ENCODE results near the gene OLFML2B. TPM values are rescaled to one million over a fixed set of nuclear protein-coding genes. Genes with fewer than 3 reads are reported as not detected.

OLFML2B gene
- total RNA-seq (2012; rRNA removed) (0.36 and 0.56 TPM in 2 replicates), polyA plus RNA-seq (2012; rRNA removed) (0.74 and 0.80 TPM in 2 replicates), Bru-seq, nascent RNA (percentile 28 among the genes with signal in this experiment), BruChase-seq, experiment 1, labeled RNA remaining after a 6-hour chase (percentile 35 among the genes with signal in this experiment), BruChase-seq, experiment 2, labeled RNA remaining after a 2-hour chase (percentile 26 among the genes with signal in this experiment)
- polyA plus RNA-seq (2012; cell fraction: cytosol; rRNA removed): 0.48 and 1.0 TPM in 2 replicates
- 0.44 and 0.78 TPM in 2 replicates for polyA plus RNA-seq (2012; cell fraction: nucleus; rRNA removed; ENCODE audit: low replicate concordance)
- long read RNA-seq, partial matches to known transcripts: 0 of 4 reads
- long read RNA-seq, other reads (novel, unspliced or antisense): 2 of 4 reads

- Histone ChIP-seq H4K91ac (ENCODE audit: insufficient read depth, low read depth, low read length) (peak within 1 kb of the TSS; percentile 10; the same call in 1 of the 2 replicates), H3K23ac (ENCODE audit: low read depth, low read length) (peak within 1 kb of the TSS; percentile 84; the same call in 1 of the 2 replicates), H3K27me3 (ENCODE audit: control insufficient read depth, insufficient read depth, low read length) (peaks cover 6% of the 10 kb centered on the region), H4K5ac (ENCODE audit: low read depth, low read length) (no peak within 1 kb of the TSS), H3K79me1 (ENCODE audit: low read depth in 1 of 2, low read length in 2 of 2) (no peaks in the 10 kb centered on the region), H3K36me3 (ENCODE audit: control insufficient read depth, insufficient read depth, low read length) (no peaks in the 10 kb centered on the region), H2BK120ac (ENCODE audit: low read depth, low read length) (no peak within 1 kb of the TSS), H3K27ac (ENCODE audit: insufficient read depth, low read length) (no peak within 1 kb of the TSS; the same call in 1 of the 2 replicates), H2AK5ac (ENCODE audit: low read depth, low read length) (no peak within 1 kb of the TSS), H2AK9ac (replicated peaks; ENCODE audit: low read depth, low read length, poor library complexity) (peak within 1 kb of the TSS; percentile 29), H3K9ac (ENCODE audit: low read depth, low read length) (peak within 1 kb of the TSS; percentile 56), H2BK5ac (ENCODE audit: low read depth, low read length, poor library complexity, severe bottlenecking) (no peak within 1 kb of the TSS), H3K9me3 (ENCODE audit: control insufficient read depth, insufficient read depth, low read length) (0 out of 2 replicates have a peak, but pooled peaks cover 2% of the 10 kb centered on the region), H3K4me1 (ENCODE audit: control insufficient read depth, insufficient read depth, low read length) (peaks cover 5% of the 10 kb centered on the region; the same call in 1 of the 2 replicates), H2AFZ (replicated peaks; ENCODE audit: low read length, poor library complexity) (peak within 1 kb of the TSS; percentile 95), H4K8ac (ENCODE audit: low read depth in 2 of 2, low read length in 2 of 2) (no peak within 1 kb of the TSS), H3K56ac (ENCODE audit: extremely low read depth, insufficient read depth, low read length) (no peak within 1 kb of the TSS), H4K20me1 (ENCODE audit: insufficient read depth, low read length) (no peaks in the 10 kb centered on the region), H3K18ac (ENCODE audit: low read depth, low read length) (no peak within 1 kb of the TSS; the same call in 1 of the 2 replicates), H3K14ac (replicated peaks; ENCODE audit: low read depth, low read length) (no peak within 1 kb of the TSS), H3K4ac (ENCODE audit: low read depth, low read length) (peak within 1 kb of the TSS; percentile 24; the same call in 1 of the 2 replicates), H2BK20ac (ENCODE audit: low read depth, low read length) (no peak within 1 kb of the TSS), H2BK15ac (ENCODE audit: low read depth, low read length) (no peak within 1 kb of the TSS), H3K4me3 (ENCODE audit: insufficient read depth, low read depth, low read length) (peak within 1 kb of the TSS; percentile 68), H3K9me1 (ENCODE audit: insufficient read depth, low read length) (no peaks in the 10 kb centered on the region), H3K4me2 (ENCODE audit: low read depth, low read length) (peak within 1 kb of the TSS; percentile 96)
- ChIA-PET CTCF (interaction anchor here (0.5 to 2.4 kb wide), 8 partner anchors 11 to 232 kb away, joined by 3 to 16 read pairs (median 4); no protein-coding TSS in a partner anchor), POLR2A (ENCODE audit: unreplicated experiment) (interaction anchor here (0.6 kb wide), 2 partner anchors 10 to 24 kb away, joined by 4 read pairs; no protein-coding TSS in a partner anchor)
- DNase-seq: peak; percentile 76
- BruUV-seq (replicated peaks): no TSS peak
- ATAC-seq (ENCODE audit: low read depth): peak; percentile 93
- intact Hi-C loops (cut with micrococcal nuclease) (loop anchor here (1.0 to 5.0 kb wide), 3 partner anchors 160 to 232 kb away; no protein-coding TSS in a partner anchor), in situ Hi-C loops (cut with MboI; ENCODE audit: low sequenced_read_pairs) (no loop called here), dilution Hi-C loops (cut with HindIII; ENCODE audit: low sequenced_read_pairs, unreplicated experiment) (no loop called here)
- 1% methylated on average over 47 of the region's 85 CpGs; no CpG with 5 or more reads in 1 of the 2 experiments for WGBS, 2 experiments (ENCODE audit: extremely low coverage in 2 of 2, insufficient read length in 1 of 2)
- TF ChIP-seq RAD21 (IDR thresholded peaks at IDR 0.05; ENCODE audit: low read length): peak; percentile 66
- TF ChIP-seq CEBPB (IDR thresholded peaks at IDR 0.05; ENCODE audit: low read depth, low read length): peak; percentile 50
- peak; percentile 52 for TF ChIP-seq CTCF (conservative IDR thresholded peaks at IDR 0.05; ENCODE audit: low read depth, low read length)
- TF ChIP-seq FOS (IDR thresholded peaks at IDR 0.05; ENCODE audit: low read depth, low read length): no peak
- TF ChIP-seq MXI1 (IDR thresholded peaks at IDR 0.05; ENCODE audit: borderline replicate concordance, low read depth, low read length): 0 out of 2 replicates have a peak, but pooled peaks have one; percentile 34
- no peak for TF ChIP-seq USF2 (IDR thresholded peaks at IDR 0.05; ENCODE audit: low read depth, low read length)
- TF ChIP-seq MAZ (IDR thresholded peaks at IDR 0.05; ENCODE audit: borderline replicate concordance, low read depth, low read length): peak; percentile 21; the same call in 1 of the 2 replicates
- no peak for TF ChIP-seq RFX5 (IDR thresholded peaks at IDR 0.05; ENCODE audit: low read depth, low read length)
- no peak for TF ChIP-seq POLR2A (IDR thresholded peaks at IDR 0.05; ENCODE audit: low read depth, low read length)
- TF ChIP-seq ELK1 (IDR thresholded peaks at IDR 0.05; ENCODE audit: borderline replicate concordance, low read depth, low read length): no peak
Observed at GRCh38 chr1:162023547-162024501, at the start of gene OLFML2B. Gene OLFML2B, minus strand, starts transcription at chr1:162023869. Its CDS starts 439 bp downstream, at chr1:162023430.

All from IMR-90 (cell line).